ENCODE results near the gene FOXA1. TPM values are rescaled to one million over a fixed set of nuclear protein-coding genes. Genes with fewer than 3 reads are reported as not detected.

FOXA1 gene
- total RNA-seq, 1 donor from 2014 or later, result 19.7 TPM

- no peak for DNase-seq (ENCODE audit: low spot score in 2 of 2, unreplicated experiment in 2 of 2)
- TF ChIP-seq, protein P1, sequence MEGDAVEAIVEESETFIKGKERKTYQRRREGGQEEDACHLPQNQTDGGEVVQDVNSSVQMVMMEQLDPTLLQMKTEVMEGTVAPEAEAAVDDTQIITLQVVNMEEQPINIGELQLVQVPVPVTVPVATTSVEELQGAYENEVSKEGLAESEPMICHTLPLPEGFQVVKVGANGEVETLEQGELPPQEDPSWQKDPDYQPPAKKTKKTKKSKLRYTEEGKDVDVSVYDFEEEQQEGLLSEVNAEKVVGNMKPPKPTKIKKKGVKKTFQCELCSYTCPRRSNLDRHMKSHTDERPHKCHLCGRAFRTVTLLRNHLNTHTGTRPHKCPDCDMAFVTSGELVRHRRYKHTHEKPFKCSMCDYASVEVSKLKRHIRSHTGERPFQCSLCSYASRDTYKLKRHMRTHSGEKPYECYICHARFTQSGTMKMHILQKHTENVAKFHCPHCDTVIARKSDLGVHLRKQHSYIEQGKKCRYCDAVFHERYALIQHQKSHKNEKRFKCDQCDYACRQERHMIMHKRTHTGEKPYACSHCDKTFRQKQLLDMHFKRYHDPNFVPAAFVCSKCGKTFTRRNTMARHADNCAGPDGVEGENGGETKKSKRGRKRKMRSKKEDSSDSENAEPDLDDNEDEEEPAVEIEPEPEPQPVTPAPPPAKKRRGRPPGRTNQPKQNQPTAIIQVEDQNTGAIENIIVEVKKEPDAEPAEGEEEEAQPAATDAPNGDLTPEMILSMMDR (IDR thresholded peaks at IDR 0.05; ENCODE audit: unreplicated experiment), result no peak
- H3K27ac Mint-ChIP-seq, result no peak overlapping the region
- H3K9me3 Mint-ChIP-seq, result no peaks in the 10 kb centered on the region
- no peaks in the 10 kb centered on the region for H3K36me3 Mint-ChIP-seq
- peaks cover 19% of the 10 kb centered on the region for H3K4me1 Mint-ChIP-seq
- no peak overlapping the region for H3K4me3 Mint-ChIP-seq
- peaks cover 95% of the 10 kb centered on the region for H3K27me3 Mint-ChIP-seq (ENCODE audit: low read depth)
Measured at GRCh38 chr14:37602605-37603453, 7.8 kb upstream of the FOXA1 start.

GRCh38 chr14:37601865-37602264 is 6.8 kb upstream of the FOXA1 start:
- H3K4me3 Mint-ChIP-seq, result no peak overlapping the region
- TF ChIP-seq, protein P1 (IDR thresholded peaks at IDR 0.05; ENCODE audit: unreplicated experiment), result no peak
- DNase-seq (ENCODE audit: low spot score in 2 of 2, unreplicated experiment in 2 of 2), result no peak
- H3K36me3 Mint-ChIP-seq, result no peaks in the 10 kb centered on the region
- H3K9me3 Mint-ChIP-seq, result no peaks in the 10 kb centered on the region
- H3K27me3 Mint-ChIP-seq (ENCODE audit: low read depth), result peaks cover 99% of the 10 kb centered on the region
- H3K27ac Mint-ChIP-seq, result no peak overlapping the region
- H3K4me1 Mint-ChIP-seq, result peaks cover 22% of the 10 kb centered on the region

DNA sequence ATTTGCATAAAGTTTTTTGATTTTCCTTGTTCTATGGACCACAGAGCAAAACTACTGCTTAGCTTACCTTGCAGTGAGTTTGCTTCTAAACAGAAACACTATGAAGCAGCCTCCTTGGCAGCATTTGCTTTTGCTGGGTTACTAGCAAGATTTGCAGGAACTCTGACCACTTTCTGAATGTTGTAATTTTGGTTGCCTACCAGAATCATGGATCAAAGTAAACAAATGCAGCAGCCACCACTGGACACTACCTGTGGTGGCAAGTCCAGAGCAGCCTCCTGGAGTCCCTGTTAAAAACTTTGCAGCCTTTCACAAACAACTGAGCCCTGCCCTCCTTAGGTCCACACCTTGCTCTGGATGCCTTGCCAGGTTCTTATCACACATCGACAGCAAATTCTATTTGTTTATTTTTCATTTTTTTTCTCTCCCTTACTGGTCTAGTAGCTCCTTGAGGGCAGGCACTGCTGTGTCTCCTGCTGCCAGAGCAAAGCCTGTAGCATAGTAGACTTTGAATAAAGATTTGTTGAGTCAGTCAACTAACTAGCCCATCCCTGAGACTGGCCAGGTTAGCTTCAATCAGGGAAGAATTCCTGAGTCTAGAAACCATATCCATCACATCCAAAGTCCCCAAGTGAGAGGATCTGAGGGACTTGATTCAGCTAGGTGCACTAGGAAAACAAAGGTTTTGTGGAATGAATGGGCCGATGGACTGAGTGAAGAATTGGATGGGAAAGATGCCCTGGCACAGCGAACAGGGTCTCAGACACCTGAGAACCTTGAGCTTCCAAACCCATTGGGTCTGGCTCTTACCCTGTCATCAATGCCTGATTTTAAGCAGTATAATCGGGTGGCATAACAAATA is 6.1 kb upstream of the FOXA1 start:
- no peaks in the 10 kb centered on the region for H3K9me3 Mint-ChIP-seq
- H3K36me3 Mint-ChIP-seq, result no peaks in the 10 kb centered on the region
- no peak overlapping the region for H3K27ac Mint-ChIP-seq
- TF ChIP-seq, protein P1 (IDR thresholded peaks at IDR 0.05; ENCODE audit: unreplicated experiment), result no peak
- H3K4me3 Mint-ChIP-seq, result no peak overlapping the region
- no peak for DNase-seq (ENCODE audit: low spot score in 2 of 2, unreplicated experiment in 2 of 2)
- peaks cover 99% of the 10 kb centered on the region for H3K27me3 Mint-ChIP-seq (ENCODE audit: low read depth)
- peaks cover 22% of the 10 kb centered on the region for H3K4me1 Mint-ChIP-seq

DNA sequence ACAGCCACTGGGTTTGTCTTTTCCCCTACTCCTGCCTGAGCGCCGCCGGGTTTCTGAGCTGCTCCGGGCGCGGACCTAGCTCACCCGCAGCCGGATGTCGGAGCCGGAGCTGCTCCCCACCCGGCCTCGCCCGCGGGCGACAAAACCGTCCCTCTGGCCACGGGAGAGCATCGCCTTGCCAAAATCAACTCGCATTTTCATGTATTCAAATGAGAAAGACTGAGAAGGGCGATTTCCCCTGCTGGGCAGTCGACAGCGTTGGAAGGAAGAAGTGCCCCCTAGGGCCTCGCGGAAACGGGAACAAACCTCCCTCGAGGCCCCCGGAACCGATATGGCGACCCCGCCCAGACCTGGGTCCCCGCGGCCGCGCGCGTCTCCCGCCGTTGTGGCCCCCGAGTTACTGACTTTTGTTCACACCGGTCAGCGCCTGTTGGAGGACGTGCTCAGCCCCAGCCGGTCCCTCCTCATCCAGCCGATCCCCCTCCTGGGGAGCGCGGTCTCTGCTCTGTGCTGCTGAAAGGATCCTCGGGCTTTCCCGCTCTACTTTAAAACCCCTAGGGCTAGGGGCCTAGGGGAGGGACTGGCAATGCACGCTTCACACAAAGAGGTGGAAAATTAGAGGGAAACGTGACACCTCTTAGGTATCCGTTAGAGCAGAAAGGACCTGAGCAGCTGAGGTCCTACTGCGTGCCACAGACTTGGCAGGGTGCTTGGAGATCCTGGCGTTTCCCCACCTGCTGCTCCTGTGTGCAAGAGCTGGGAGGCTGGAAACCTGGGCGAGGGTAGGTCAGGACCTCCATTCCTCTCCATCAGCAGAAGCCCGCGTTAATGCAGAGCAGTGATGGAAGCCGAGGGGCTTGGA is 4.7 kb upstream of the FOXA1 start:
- no peak overlapping the region for H3K27ac Mint-ChIP-seq
- H3K4me3 Mint-ChIP-seq, result peak overlapping the region; percentile 70
- H3K27me3 Mint-ChIP-seq (ENCODE audit: low read depth), result peaks cover 93% of the 10 kb centered on the region
- no peak for DNase-seq (ENCODE audit: low spot score in 2 of 2, unreplicated experiment in 2 of 2)
- H3K4me1 Mint-ChIP-seq, result peaks cover 26% of the 10 kb centered on the region
- TF ChIP-seq, protein P1 (IDR thresholded peaks at IDR 0.05; ENCODE audit: unreplicated experiment), result no peak
- H3K36me3 Mint-ChIP-seq, result no peaks in the 10 kb centered on the region
- no peaks in the 10 kb centered on the region for H3K9me3 Mint-ChIP-seq
